AG10803 (cell line): ENCODE data around the gene PLA2G4D.
A peak's percentile ranks its signal among the peaks of the same experiment; 100 is the strongest.

Source experiments
- DNase-seq: peaks from one replicate; pipeline ENCODE4 v3.0.0; 2010; ENCODE audit warnings: low read depth
- H3K4me3 ChIP-seq: 2 replicates; pipeline ENCODE4 v1.5.1; 2011; ENCODE audit warnings: mild to moderate bottlenecking, low read length, control low read depth
- TF ChIP-seq, protein P1 (sequence below): conservative IDR thresholded peaks from 2 replicates; pipeline ENCODE4 v1.5.1; 2011; ENCODE audit warnings: mild to moderate bottlenecking, low read length, control low read depth, inconsistent platforms

Gene PLA2G4D

GRCh38 chr15:42085236-42085605, 9.1 kb downstream of the PLA2G4D start:
- DNase-seq, result no peak
- TF ChIP-seq, protein P1, sequence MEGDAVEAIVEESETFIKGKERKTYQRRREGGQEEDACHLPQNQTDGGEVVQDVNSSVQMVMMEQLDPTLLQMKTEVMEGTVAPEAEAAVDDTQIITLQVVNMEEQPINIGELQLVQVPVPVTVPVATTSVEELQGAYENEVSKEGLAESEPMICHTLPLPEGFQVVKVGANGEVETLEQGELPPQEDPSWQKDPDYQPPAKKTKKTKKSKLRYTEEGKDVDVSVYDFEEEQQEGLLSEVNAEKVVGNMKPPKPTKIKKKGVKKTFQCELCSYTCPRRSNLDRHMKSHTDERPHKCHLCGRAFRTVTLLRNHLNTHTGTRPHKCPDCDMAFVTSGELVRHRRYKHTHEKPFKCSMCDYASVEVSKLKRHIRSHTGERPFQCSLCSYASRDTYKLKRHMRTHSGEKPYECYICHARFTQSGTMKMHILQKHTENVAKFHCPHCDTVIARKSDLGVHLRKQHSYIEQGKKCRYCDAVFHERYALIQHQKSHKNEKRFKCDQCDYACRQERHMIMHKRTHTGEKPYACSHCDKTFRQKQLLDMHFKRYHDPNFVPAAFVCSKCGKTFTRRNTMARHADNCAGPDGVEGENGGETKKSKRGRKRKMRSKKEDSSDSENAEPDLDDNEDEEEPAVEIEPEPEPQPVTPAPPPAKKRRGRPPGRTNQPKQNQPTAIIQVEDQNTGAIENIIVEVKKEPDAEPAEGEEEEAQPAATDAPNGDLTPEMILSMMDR, result no peak
- no peak overlapping the region for H3K4me3 ChIP-seq

DNA sequence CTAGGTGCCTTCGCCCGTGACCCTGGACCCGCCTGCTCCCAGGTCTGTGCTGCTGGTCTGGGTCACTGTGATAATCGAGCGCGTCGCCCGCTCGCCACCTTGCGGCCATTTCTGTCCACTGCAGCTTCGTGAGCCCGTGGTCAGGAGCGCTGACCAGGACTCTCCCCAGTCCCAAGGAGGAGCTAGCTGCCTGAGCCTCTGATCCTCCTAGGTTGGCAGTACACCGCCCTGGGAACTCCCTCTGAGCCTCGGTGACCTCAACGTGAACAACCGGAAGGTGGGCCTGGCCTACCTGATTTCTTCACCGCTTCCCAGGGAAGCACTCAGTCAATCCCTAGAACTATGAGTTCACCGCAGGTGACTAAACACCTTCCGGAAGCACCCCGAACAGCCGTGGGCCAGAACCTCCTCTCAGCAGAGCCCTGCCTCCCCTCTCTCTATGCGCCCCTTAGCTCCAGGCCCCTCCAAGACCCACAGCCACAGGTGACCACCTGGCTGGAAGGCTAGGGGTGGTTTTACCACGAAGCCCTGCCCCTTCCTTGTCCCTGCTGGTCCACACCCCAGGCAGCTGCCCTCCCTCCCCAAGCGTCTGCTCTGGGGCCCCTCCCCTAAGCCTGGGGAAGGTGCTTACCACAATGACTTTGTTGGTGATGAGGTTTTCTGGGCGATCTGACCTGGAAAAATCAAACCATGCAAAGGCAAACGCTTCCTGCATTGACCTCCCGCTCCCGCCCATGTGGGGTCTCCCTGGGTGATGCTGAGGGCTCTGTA, 9.7 kb downstream of the PLA2G4D start:
- peak; percentile 40 for DNase-seq
- TF ChIP-seq, protein P1, result peak; percentile 78
- H3K4me3 ChIP-seq, result no peak overlapping the region

- TF ChIP-seq, protein P1, result no peak
- H3K4me3 ChIP-seq, result no peak overlapping the region
- DNase-seq, result no peak
Measured at GRCh38 chr15:42083916-42084315, 10.4 kb downstream of the PLA2G4D start.

DNA sequence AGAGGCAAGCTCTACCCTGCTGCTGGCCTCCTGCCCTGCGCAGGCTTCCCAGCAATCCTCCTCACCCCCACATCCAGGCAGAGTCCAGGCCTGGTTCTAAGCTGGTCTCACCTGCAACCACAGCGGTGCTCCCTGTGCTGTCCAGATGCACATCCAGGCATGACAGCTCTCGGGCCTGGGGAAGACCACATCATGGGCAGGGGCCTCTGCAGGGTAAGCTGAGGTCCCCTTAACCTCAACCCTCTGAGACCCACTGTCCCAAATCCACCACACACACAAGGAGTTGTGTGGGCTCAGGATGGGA, 10.8 kb downstream of the PLA2G4D start:
- no peak for DNase-seq
- TF ChIP-seq, protein P1, result no peak
- no peak overlapping the region for H3K4me3 ChIP-seq

DNA sequence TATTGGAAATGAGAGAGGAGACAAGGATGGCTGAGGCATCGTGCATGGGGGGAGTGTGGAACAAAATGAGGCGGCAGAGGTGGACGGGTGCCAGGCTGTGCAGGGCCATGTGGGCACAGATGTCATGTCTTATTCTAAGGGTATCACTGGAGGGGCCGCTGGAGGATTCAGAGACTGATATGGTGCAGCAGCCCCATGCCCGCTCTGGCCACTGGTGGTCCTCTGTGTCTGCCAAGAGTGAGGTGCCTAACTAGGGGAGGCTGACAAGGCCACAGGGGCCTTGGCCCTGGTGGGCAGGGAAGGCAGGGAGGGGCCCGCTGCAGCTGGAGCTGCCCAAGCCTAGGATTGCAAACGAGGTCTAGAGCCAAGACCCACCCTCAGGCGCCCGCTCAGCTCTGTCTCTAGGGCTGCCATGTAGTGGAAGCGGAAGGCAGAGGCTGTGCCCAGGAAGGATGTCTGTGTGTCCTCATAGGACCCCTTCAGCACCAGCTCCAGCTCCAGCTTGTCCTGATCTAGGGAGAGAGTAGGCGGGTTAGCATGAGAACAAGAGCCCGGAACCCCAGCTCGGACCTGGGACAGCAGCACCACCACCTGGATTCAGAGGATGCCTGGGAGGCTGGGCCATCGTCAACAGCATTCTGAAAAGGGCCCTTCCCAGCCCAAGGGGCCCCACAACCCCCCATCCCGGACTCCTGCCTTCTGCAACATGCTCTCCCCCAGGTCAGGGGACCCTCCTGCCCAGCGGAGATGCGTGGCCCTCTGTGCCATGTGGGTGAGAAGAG, 11.3 kb downstream of the PLA2G4D start:
- TF ChIP-seq, protein P1, result no peak
- no peak overlapping the region for H3K4me3 ChIP-seq
- DNase-seq, result no peak

DNA sequence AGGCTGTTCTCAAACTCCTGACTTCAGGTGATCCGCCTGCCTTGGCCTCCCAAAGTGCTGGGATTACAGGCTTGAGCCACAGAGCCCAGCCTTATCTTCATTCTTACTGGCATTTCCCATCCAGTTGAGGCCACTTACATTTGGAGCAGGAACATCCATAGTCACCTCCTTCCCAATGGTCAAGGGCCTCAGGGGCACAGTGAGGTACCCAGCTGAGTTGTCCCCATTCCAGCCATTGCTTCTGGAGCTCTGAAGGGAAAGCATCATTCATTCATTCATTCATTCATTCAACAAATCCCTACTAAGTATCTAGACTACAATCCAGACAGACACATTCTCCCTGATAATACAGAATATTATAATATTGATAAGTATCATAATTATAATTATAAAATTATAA, 12.2 kb downstream of the PLA2G4D start:
- no peak for DNase-seq
- H3K4me3 ChIP-seq, result no peak overlapping the region
- TF ChIP-seq, protein P1, result no peak
